Activated naive CD4-positive, alpha-beta T cell treated with anti-CD3 and anti-CD28 coated beads for 36 hours (primary cell): ENCODE measurements around the gene SLC38A3. TPM values are rescaled to one million over a fixed set of nuclear protein-coding genes. Genes with fewer than 3 reads are reported as not detected.
"Not testable (repeated sequence)": the region's sequence is repeated elsewhere in the genome, so short reads cannot be mapped to it uniquely, and the experiment has no call there.

Source experiments
- CTCF ChIA-PET: fragments of 350-600 bp; sonication (Branson Sonifier 250); formaldehyde crosslinking; loops from one replicate; lab custom pipeline; 2021; ENCODE audit warnings: antibody characterized with exemption; lab: Charles Lee
- DNase-seq: peaks from one replicate; pipeline ENCODE4 v3.0.0-alpha.2; 2020
- H3K27ac Mint-ChIP-seq: one replicate; pipeline ENCODE4 v1.8.0; 2021; ENCODE audit warnings: mild to moderate bottlenecking, mixed read lengths
- H3K27me3 Mint-ChIP-seq: one replicate; pipeline ENCODE4 v1.8.0; 2021; ENCODE audit warnings: low read depth, mixed read lengths
- H3K36me3 Mint-ChIP-seq: one replicate; pipeline ENCODE4 v1.8.0; 2021; ENCODE audit warnings: low read depth, mixed read lengths
- H3K4me1 Mint-ChIP-seq: one replicate; pipeline ENCODE4 v1.8.0; 2021; ENCODE audit warnings: low read depth, mixed read lengths
- H3K4me3 Mint-ChIP-seq: one replicate; pipeline ENCODE4 v1.8.0; 2021; ENCODE audit warnings: mild to moderate bottlenecking, moderate library complexity, mixed read lengths
- H3K9me3 Mint-ChIP-seq: one replicate; pipeline ENCODE4 v1.8.0; 2021; ENCODE audit warnings: mixed read lengths
- intact Hi-C: fragments of 100-400 bp; cut with micrococcal nuclease; formaldehyde crosslinking; loops from one replicate; pipeline ENCODE4 v1.15.1; 2023
- total RNA-seq, 2 experiments: library from RNA; stranded (reverse); gene quantifications; one replicate each; pipeline ENCODE4 v1.2.3, GENCODE V29; 2021

SLC38A3 gene
- total RNA-seq, 2 experiments from 2014 or later = not detected

DNA sequence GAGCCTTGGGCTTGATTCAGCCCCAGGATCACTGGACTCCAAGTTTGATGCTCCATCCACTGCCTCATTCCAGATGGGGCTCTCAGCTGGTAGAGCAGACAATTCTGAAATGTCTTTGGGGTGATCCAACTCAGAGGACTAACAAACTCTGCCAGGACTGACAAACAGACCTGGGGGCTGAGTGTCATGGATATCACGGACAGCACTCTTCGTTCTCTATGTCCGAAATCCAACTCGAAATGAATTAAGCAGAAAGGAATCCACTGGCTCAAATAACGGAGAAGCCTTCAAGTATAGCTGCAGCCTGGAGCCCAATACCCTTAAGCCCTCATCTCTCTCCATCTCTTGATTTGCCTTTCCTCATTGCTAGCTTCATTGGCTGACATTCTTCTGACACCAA lies 14.2 kb downstream of the SLC38A3 start:
- Mint-ChIP-seq H3K4me3 (no peak overlapping the region), H3K27me3 (no peaks in the 10 kb centered on the region), H3K9me3 (no peaks in the 10 kb centered on the region), H3K27ac (no peak overlapping the region), H3K36me3 (no peaks in the 10 kb centered on the region), H3K4me1 (no peaks in the 10 kb centered on the region)
- CTCF ChIA-PET = interaction anchor here (0.9 to 3.5 kb wide), 3 partner anchors 24 to 55 kb away, joined by 3 to 19 read pairs (median 3); no protein-coding TSS in a partner anchor
- no peak for DNase-seq
- intact Hi-C loops = no loop called here

DNA sequence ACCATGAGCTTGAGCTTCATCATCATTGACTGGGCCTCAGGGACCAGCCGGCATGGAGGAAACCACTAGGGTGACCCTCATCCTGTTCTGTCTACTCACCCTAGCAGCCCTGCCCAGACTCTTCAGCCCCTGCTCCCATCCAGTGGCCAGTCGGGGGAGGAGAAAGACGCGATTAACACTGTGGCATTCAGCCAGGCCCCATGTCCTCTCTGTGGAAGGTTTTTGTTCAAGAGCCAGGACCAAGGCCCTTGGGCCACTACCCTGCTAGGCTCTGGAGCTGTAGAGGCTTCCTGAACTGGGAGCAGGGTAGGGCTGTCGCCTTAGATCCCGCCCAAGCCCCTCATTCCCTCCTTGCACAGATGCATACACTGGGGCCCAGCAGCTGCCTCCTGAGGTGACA lies 15.0 kb downstream of the SLC38A3 start:
- CTCF ChIA-PET = interaction anchor here (0.9 to 2.7 kb wide), 3 partner anchors 25 to 100 kb away, joined by 3 to 22 read pairs (median 4); no protein-coding TSS in a partner anchor
- H3K9me3 Mint-ChIP-seq = no peaks in the 10 kb centered on the region
- H3K27ac Mint-ChIP-seq = no peak overlapping the region
- H3K36me3 Mint-ChIP-seq = no peaks in the 10 kb centered on the region
- no peaks in the 10 kb centered on the region for H3K4me1 Mint-ChIP-seq
- intact Hi-C loops = no loop called here
- DNase-seq = no peak
- no peak overlapping the region for H3K4me3 Mint-ChIP-seq
- H3K27me3 Mint-ChIP-seq = no peaks in the 10 kb centered on the region

DNA sequence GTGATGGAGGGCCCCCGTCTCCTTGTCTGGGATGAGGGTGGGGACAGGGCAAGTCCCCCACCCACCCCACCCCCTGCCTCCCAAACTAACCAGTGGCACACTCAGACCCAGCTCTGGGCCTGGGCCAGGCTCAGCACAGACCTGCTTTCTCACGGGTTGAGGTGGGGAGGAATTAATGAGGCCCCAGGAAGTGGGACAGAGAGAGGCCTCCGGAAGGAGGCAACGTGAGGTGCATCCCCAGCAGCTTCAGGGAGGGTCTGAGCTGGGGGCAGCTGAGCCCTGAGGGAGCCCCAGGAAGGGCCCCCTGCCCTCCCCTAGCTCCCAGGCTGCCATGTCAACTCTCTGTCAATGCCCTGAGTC lies 16.0 kb downstream of the SLC38A3 start:
- Mint-ChIP-seq H3K27me3 (no peaks in the 10 kb centered on the region), H3K4me1 (peaks cover 2% of the 10 kb centered on the region), H3K9me3 (no peaks in the 10 kb centered on the region), H3K36me3 (no peaks in the 10 kb centered on the region), H3K4me3 (no peak overlapping the region), H3K27ac (no peak overlapping the region)
- no peak for DNase-seq
- intact Hi-C loops = no loop called here
- CTCF ChIA-PET = interaction anchor here (0.7 to 2.7 kb wide), 4 partner anchors 26 to 101 kb away, joined by 4 to 22 read pairs (median 4); no protein-coding TSS in a partner anchor

DNA sequence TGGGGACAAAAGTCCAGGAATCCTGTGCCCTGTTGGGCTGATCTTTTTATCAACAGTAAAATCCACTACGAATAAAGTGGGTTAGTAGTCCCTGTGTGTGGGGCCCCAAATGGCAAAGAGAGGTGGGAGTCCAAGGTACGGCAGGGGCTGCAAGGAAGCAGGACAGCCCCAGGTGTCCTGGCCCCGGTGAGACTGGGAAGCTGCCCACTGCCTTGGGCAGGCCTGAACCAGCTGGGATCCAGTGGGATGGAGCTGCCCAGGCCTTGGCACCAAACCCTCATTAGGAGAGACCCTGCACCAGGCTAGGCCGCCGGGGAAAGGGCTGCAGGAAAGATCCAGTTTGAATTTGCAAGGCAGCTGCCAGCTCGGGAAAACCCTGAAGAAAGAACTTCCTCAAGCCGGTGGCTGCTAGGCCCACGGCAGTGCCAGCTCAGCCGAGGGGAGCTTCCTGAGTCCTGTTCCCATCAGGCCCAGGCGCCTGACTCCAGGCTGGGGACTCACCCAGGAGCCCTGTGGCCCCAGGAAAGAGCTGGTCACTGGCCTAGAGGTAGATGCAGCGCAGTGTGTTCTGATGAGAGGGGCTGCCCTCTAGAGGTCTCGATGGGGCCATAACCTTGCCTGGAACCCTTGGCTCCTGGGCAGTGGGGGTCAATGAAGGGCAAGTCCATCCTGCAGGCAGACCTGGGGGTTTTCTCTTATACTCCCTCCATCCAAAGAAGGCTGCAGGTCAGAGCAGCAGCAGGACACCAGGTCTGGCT lies 16.5 kb downstream of the SLC38A3 start:
- CTCF ChIA-PET = interaction anchor here (0.7 to 2.7 kb wide), 5 partner anchors 25 to 101 kb away, joined by 4 to 22 read pairs (median 5); no protein-coding TSS in a partner anchor
- intact Hi-C loops = no loop called here
- Mint-ChIP-seq H3K27me3 (no peaks in the 10 kb centered on the region), H3K4me1 (peaks cover 6% of the 10 kb centered on the region), H3K4me3 (no peak overlapping the region), H3K27ac (no peak overlapping the region), H3K9me3 (no peaks in the 10 kb centered on the region), H3K36me3 (no peaks in the 10 kb centered on the region)
- DNase-seq = no peak

DNA sequence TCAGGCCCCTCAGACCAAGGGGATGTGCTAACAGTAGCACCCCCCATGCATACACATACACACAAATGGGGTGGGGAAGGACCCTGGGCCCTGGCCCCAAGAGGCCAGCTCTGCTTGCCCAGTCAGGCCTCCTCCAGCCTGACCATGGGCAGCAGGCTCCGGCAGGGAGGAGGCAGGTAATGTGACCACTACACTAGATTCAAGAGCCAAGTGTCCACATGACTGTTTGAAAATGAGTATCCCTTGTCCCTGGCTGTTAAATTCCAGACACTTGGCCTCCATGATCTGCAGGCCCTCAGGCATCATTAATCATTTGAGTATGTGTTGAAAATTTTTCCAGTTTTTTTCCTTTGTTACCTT lies 17.1 kb downstream of the SLC38A3 start:
- no peaks in the 10 kb centered on the region for H3K27me3 Mint-ChIP-seq
- no peak overlapping the region for H3K4me3 Mint-ChIP-seq
- H3K27ac Mint-ChIP-seq = no peak overlapping the region
- no peak for DNase-seq
- no peaks in the 10 kb centered on the region for H3K36me3 Mint-ChIP-seq
- H3K4me1 Mint-ChIP-seq = peaks cover 10% of the 10 kb centered on the region
- intact Hi-C loops = no loop called here
- H3K9me3 Mint-ChIP-seq = no peaks in the 10 kb centered on the region
- CTCF ChIA-PET = interaction anchor here (1.6 to 2.7 kb wide), 3 partner anchors 25 to 30 kb away, joined by 5 to 22 read pairs (median 7); no protein-coding TSS in a partner anchor

DNA sequence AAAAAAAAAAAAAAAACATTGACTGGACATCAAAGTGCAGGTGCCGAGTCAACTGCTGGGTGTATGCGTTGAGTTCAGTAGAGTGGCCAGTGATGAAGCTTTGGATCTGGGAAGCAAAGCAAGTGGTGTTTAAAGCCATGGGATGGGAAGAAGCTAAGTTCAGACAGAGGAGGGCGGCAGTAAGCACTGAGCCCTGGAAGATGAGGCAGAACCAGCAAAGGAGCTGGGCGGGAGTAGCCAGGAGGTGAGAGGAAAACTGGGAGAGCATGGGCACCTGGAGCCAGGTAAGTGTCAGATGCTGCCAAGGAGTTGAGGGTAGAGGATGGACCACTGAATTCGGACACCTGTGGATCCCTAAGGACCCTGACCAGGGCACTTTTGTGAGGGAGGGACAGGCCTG lies 19.6 kb downstream of the SLC38A3 start:
- peaks cover 18% of the 10 kb centered on the region for H3K4me1 Mint-ChIP-seq
- no peak overlapping the region for H3K4me3 Mint-ChIP-seq
- intact Hi-C loops = no loop called here
- H3K9me3 Mint-ChIP-seq = no peaks in the 10 kb centered on the region
- no peaks in the 10 kb centered on the region for H3K36me3 Mint-ChIP-seq
- CTCF ChIA-PET = interaction anchor here (1.0 to 8.2 kb wide), 12 partner anchors 14 to 104 kb away, joined by 3 to 151 read pairs (median 9); partner anchors contain the start of gene GNAT1
- no peak overlapping the region for H3K27ac Mint-ChIP-seq
- H3K27me3 Mint-ChIP-seq = no peaks in the 10 kb centered on the region
- DNase-seq = no peak

DNA sequence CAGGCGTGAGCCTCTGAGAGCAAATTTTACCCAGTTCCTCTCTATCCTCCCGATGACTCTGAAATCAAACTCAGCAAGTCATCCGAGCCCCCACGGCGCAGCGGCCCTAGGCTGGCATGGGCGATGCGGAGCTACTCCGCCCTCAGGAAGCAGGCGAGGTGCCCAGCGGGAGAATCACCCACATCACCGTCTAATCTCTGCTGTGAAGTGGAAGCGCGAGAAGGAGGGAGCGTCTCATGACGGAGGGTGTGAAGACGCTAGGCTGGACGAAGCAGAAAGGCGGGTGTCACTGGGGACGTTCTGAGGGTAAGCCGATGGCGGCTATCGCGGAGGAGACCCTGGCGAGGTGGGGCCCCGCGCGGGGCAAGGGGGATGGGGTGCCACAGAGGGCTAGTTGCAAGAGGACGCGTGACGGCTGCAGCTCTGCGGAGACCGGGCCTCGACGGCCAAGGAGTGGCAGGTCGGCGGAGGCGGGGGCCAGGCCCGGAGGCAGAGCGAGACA lies 21.9 kb downstream of the SLC38A3 start:
- H3K4me3 Mint-ChIP-seq = peak overlapping the region; percentile 96
- H3K36me3 Mint-ChIP-seq = no peaks in the 10 kb centered on the region
- H3K4me1 Mint-ChIP-seq = peaks cover 18% of the 10 kb centered on the region
- intact Hi-C loops = loop anchor here (1.0 kb wide), 9 partner anchors 8 to 688 kb away; partner anchors contain the start of gene IFRD2
- no peaks in the 10 kb centered on the region for H3K9me3 Mint-ChIP-seq
- peak; percentile 67 for DNase-seq
- peak overlapping the region; percentile 80 for H3K27ac Mint-ChIP-seq
- H3K27me3 Mint-ChIP-seq = no peaks in the 10 kb centered on the region
- CTCF ChIA-PET = interaction anchor here (0.6 to 8.2 kb wide), 21 partner anchors 9 to 959 kb away, joined by 3 to 151 read pairs (median 5); partner anchors contain the start of genes GNAI2, GNAT1, IFRD2 and LSMEM2

DNA sequence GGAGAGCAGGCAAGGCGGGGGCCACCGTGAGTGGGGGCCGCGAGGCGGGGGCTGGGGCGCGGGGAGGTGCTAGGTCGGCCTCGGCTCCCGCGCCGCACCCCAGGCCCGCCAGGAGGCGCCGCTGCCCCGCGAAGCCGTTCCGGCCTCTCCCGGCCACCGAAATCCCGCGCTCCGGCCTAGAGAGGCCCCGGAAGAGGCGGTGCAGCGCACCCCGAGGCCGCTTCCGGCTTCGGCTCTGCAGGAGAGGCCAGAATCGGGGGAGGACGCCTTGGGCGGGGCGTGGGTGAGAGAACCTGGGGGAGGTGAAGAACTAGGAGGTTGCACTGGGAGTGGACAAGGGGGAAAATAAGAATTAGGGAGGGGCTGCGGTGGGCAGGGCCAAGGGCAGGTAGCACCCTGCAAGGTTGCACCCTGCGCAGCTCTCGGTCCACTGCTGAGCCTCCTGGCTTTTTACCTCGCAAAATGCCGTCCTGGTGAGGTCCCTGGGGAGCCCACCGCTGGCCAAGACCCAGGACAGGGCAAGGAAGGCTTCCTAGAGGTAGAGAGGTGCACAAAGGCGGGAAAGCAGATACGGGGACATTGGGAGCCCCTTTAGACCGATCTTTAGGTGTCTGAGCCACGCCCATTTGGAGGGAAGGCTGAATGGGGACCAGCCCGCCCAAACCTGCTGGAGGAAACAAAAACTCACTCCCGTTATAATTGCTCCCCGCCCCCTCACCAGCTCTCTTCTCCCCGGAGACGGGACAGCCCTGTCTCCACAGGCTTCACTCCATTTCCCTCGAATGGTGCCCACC lies 22.5 kb downstream of the SLC38A3 start:
- CTCF ChIA-PET = interaction anchor here (0.6 to 8.2 kb wide), 18 partner anchors 10 to 75 kb away, joined by 3 to 151 read pairs (median 4); partner anchors contain the start of genes GNAI2, GNAT1, HYAL1 and HYAL3
- intact Hi-C loops = loop anchor here (1.0 kb wide), 5 partner anchors 8 to 65 kb away; partner anchors contain the start of gene IFRD2
- Mint-ChIP-seq H3K27me3 (no peaks in the 10 kb centered on the region), H3K36me3 (no peaks in the 10 kb centered on the region), H3K4me1 (peaks cover 18% of the 10 kb centered on the region), H3K9me3 (no peaks in the 10 kb centered on the region), H3K27ac (peak overlapping the region; percentile 91), H3K4me3 (peak overlapping the region; percentile 96)
- DNase-seq = peak; percentile 92

DNA sequence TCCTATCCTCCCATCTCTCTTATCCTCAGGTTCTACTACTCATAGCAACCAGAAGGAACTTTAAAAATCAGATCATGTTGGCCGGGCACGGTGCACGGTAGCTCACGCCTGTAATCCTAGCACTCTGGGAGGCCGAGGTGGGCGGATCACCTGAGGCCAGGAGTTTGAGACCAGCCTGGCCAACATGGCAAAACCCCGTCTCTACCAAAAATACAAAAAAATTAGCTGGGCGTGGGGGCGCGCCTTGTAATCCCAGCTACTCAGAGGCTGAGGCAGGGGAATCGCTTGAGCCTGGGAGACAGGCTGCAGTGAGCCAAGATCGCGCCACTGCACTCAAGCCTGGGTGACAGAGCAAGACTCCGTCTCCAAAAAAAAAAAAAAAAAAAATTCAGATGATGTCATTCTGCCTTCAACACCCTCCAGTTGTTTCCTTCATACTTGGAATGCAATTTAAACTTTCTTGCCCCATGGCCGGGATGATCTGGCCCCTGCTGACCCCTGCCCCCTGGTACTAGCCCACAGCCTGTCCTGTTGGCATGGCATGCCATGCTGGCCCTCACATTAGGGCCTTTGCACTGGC lies 23.2 kb downstream of the SLC38A3 start:
- peak overlapping the region; percentile 96 for H3K4me3 Mint-ChIP-seq
- intact Hi-C loops, DNase-seq, H3K27me3 Mint-ChIP-seq, H3K36me3 Mint-ChIP-seq, H3K9me3 Mint-ChIP-seq: not testable (repeated sequence)
- CTCF ChIA-PET = interaction anchor here (0.7 to 8.2 kb wide), 15 partner anchors 10 to 75 kb away, joined by 3 to 151 read pairs (median 4); partner anchors contain the start of genes GNAI2, GNAT1, HYAL1 and HYAL3
- peak overlapping the region; percentile 91 for H3K27ac Mint-ChIP-seq
- peaks cover 18% of the 10 kb centered on the region for H3K4me1 Mint-ChIP-seq

DNA sequence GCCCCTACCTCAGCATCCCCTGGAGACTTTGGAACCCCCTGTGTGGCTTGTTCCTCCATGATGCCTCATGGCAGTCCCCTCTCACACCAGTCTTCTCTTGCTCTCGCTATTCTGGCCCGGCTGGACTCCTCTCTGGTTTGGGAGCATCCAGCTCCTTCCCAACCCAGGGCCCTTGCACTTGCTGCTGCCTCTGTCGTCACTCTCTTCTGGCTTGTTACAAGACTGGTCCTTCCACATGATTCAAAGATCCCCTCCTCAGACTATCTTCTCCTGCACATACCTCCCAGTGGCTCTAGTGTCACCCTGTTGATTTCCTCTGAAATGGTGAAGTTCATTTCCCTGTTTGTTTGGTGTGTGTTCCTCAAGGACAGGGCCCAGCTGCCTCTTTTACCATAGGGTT lies 24.4 kb downstream of the SLC38A3 start:
- Mint-ChIP-seq H3K27ac (no peak overlapping the region), H3K27me3 (no peaks in the 10 kb centered on the region), H3K4me1 (peaks cover 18% of the 10 kb centered on the region), H3K4me3 (no peak overlapping the region), H3K36me3 (no peaks in the 10 kb centered on the region), H3K9me3 (no peaks in the 10 kb centered on the region)
- CTCF ChIA-PET = interaction anchor here (0.8 to 8.2 kb wide), 9 partner anchors 13 to 70 kb away, joined by 3 to 151 read pairs (median 4); partner anchors contain the start of genes GNAT1, HYAL3 and NAA80
- DNase-seq = no peak
- intact Hi-C loops = no loop called here

DNA sequence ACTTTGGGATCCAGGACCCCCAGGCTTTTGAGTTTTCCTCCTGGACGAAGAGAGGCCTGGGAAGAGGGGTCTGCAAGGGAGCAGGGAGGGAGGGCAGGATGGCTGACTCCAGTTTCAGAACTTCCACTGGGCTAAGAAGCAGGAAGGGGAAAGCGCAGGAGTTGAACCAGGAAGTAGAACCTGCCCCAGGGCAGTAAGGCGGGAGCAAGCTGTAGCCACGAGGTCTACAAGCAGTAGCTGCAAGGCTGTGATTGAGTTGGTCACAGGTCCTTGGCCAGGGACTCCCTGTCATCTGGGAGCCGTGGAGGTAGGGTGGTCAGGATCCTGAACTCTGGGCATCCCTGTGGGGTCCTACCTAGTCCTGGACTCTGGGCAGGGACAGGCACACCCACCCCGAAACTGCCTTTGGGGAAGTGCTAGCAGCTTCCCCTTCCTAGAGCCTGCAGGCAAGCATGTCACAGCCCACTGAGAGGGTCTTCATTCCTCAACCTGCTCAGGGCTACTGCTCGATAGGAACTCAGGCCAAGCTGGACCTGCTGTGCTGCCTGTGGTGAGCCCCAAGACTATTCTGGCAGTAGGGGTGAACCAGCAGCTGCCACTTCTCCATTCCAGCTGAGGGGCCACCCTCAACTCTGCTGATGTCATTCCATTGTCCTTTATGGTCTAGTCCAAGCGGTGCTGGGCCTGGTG lies 25.2 kb downstream of the SLC38A3 start:
- Mint-ChIP-seq H3K4me3 (no peak overlapping the region), H3K9me3 (no peaks in the 10 kb centered on the region), H3K27me3 (no peaks in the 10 kb centered on the region), H3K4me1 (peaks cover 19% of the 10 kb centered on the region), H3K27ac (no peak overlapping the region), H3K36me3 (no peaks in the 10 kb centered on the region)
- DNase-seq = no peak
- CTCF ChIA-PET = interaction anchor here (0.7 to 8.2 kb wide), 6 partner anchors 13 to 61 kb away, joined by 3 to 151 read pairs (median 4); partner anchors contain the start of gene GNAT1
- intact Hi-C loops = loop anchor here (10.0 kb wide), 1 partner anchor 1755 kb away; no protein-coding TSS in a partner anchor
